CD8-positive, alpha-beta memory T cell (primary cell): Measurements from ENCODE around the gene MGMT. TPM values are rescaled to one million over a fixed set of nuclear protein-coding genes. Genes with fewer than 3 reads are reported as not detected.

Source experiments
- CTCF ChIA-PET: fragments of 350-600 bp; sonication (Branson Sonifier 250); formaldehyde crosslinking; loops from one replicate; lab custom pipeline; 2021; ENCODE audit warnings: antibody characterized with exemption; lab: Charles Lee
- POLR2A ChIA-PET: fragments of 350-600 bp; sonication (Branson Sonifier 250); formaldehyde crosslinking; loops from one replicate; lab custom pipeline; 2021; ENCODE audit warnings: antibody characterized with exemption; lab: Charles Lee
- DNase-seq, 5 donors: peaks; one replicate each; pipeline versions ENCODE4 v3.0.0 to v3.0.0-alpha.2; 2020 to 2022; ENCODE audit warnings: mixed read lengths in 1 of 5
- H3K27ac ChIP-seq: one replicate; pipeline ENCODE4 v1.7.0; 2013; ENCODE audit warnings: low read depth, mild to moderate bottlenecking, low read length, moderate library complexity
- H3K27me3 ChIP-seq: 2 replicates; pipeline ENCODE4 v1.7.0; 2013; ENCODE audit warnings: low read length, mild to moderate bottlenecking; ENCODE audit not compliant: insufficient read depth, poor library complexity, severe bottlenecking
- H3K36me3 ChIP-seq: 2 replicates; pipeline ENCODE4 v1.7.0; 2013; ENCODE audit warnings: mild to moderate bottlenecking, low read length, moderate library complexity; ENCODE audit not compliant: insufficient read depth
- H3K4me1 ChIP-seq: 2 replicates; pipeline ENCODE4 v1.7.0; 2013; ENCODE audit warnings: mild to moderate bottlenecking, low read length, moderate library complexity; ENCODE audit not compliant: insufficient read depth
- H3K4me3 ChIP-seq: 2 replicates; pipeline ENCODE4 v1.7.0; 2013; ENCODE audit warnings: mild to moderate bottlenecking, low read length
- H3K9me3 ChIP-seq: 2 replicates; pipeline ENCODE4 v1.7.0; 2013; ENCODE audit warnings: mild to moderate bottlenecking, low read length
- H3K27ac Mint-ChIP-seq, 8 donors: one replicate each; pipeline ENCODE4 v1.8.0; 2020 to 2021; ENCODE audit warnings: mixed read lengths in 8 of 8, mild to moderate bottlenecking in 6 of 8, inconsistent platforms in 3 of 8, moderate library complexity in 3 of 8
- H3K27me3 Mint-ChIP-seq, 2 donors: one replicate each; pipeline ENCODE4 v1.8.0; 2020 to 2021; ENCODE audit warnings: mixed read lengths in 2 of 2, mild to moderate bottlenecking in 1 of 2, moderate library complexity in 1 of 2
- H3K36me3 Mint-ChIP-seq, 3 donors: one replicate each; pipeline ENCODE4 v1.8.0; 2020 to 2021; ENCODE audit warnings: mixed read lengths in 3 of 3, inconsistent platforms in 1 of 3, mild to moderate bottlenecking in 1 of 3
- H3K4me1 Mint-ChIP-seq, 3 donors: one replicate each; pipeline ENCODE4 v1.8.0; 2020 to 2021; ENCODE audit warnings: mixed read lengths in 3 of 3, inconsistent platforms in 1 of 3, mild to moderate bottlenecking in 1 of 3
- H3K4me3 Mint-ChIP-seq, 7 donors: one replicate each; pipeline ENCODE4 v1.8.0; 2020 to 2021; ENCODE audit warnings: mixed read lengths in 7 of 7, mild to moderate bottlenecking in 6 of 7, moderate library complexity in 4 of 7, inconsistent platforms in 2 of 7
- H3K9me3 Mint-ChIP-seq, 5 donors: one replicate each; pipeline ENCODE4 v1.8.0; 2020 to 2022; ENCODE audit warnings: mixed read lengths in 5 of 5, mild to moderate bottlenecking in 3 of 5, moderate library complexity in 2 of 5, inconsistent platforms in 1 of 5
- polyA plus RNA-seq: library from polyadenylated mRNA; unstranded; fragments of 300-500 nt; fragmentation: Illumina TruSeq; gene quantifications from one replicate; pipeline ENCODE4 v1.2.3, GENCODE V29; 2021
- total RNA-seq, 2 experiments: library from RNA; stranded (reverse); gene quantifications; one replicate each; pipeline ENCODE4 v1.2.3, GENCODE V29; 2021

The MGMT gene
- total and polyA plus RNA-seq, 3 experiments from 2014 or later = 19.7 to 31.7 (median 22.4) TPM

GRCh38 chr10:129718548-129719414 lies 251.7 kb downstream of the MGMT start:
- ChIA-PET POLR2A (no interaction called here), CTCF (no interaction called here)
- Mint-ChIP-seq H3K27ac (no peak overlapping the region), H3K27me3 (no peaks in the 10 kb centered on the region), H3K36me3 (peaks cover 22 to 71% (median 46%) of the 10 kb centered on the region in 3 donors), H3K4me3 (no peak overlapping the region), H3K9me3 (peaks cover 12 to 57% (median 24%) of the 10 kb centered on the region in 5 donors), H3K4me1 (no peaks in the 10 kb centered on the region)
- Histone ChIP-seq H3K27me3 (no peaks in the 10 kb centered on the region), H3K9me3 (no peaks in the 10 kb centered on the region), H3K36me3 (no peaks in the 10 kb centered on the region), H3K4me3 (no peak overlapping the region), H3K4me1 (no peaks in the 10 kb centered on the region), H3K27ac (no peak overlapping the region)
- no peak for DNase-seq

- Mint-ChIP-seq H3K9me3 (peaks cover 12 to 60% (median 25%) of the 10 kb centered on the region in 5 donors), H3K27ac (no peak overlapping the region), H3K4me3 (no peak overlapping the region), H3K4me1 (no peaks in the 10 kb centered on the region), H3K36me3 (peaks cover 25 to 75% (median 50%) of the 10 kb centered on the region in 3 donors), H3K27me3 (no peaks in the 10 kb centered on the region)
- no peaks in the 10 kb centered on the region for H3K4me1 ChIP-seq
- ChIA-PET POLR2A (no interaction called here), CTCF (no interaction called here)
- DNase-seq = no peak
- H3K36me3 ChIP-seq = no peaks in the 10 kb centered on the region
- no peak overlapping the region for H3K4me3 ChIP-seq
- H3K27me3 ChIP-seq = no peaks in the 10 kb centered on the region
- no peak overlapping the region for H3K27ac ChIP-seq
- H3K9me3 ChIP-seq = no peaks in the 10 kb centered on the region
Observed at GRCh38 chr10:129719415-129719739, 252.3 kb downstream of the MGMT start.

- H3K4me1 ChIP-seq = no peaks in the 10 kb centered on the region
- POLR2A ChIA-PET = no interaction called here
- Mint-ChIP-seq H3K9me3 (peaks cover 12 to 64% (median 28%) of the 10 kb centered on the region in 5 donors), H3K27ac (no peak overlapping the region), H3K4me3 (no peak overlapping the region), H3K4me1 (no peaks in the 10 kb centered on the region), H3K27me3 (no peaks in the 10 kb centered on the region), H3K36me3 (peaks cover 29 to 81% (median 54%) of the 10 kb centered on the region in 3 donors)
- no peaks in the 10 kb centered on the region for H3K36me3 ChIP-seq
- DNase-seq = no peak
- H3K27me3 ChIP-seq = no peaks in the 10 kb centered on the region
- no peak overlapping the region for H3K27ac ChIP-seq
- H3K4me3 ChIP-seq = no peak overlapping the region
- no peaks in the 10 kb centered on the region for H3K9me3 ChIP-seq
- CTCF ChIA-PET = no interaction called here
Observed at GRCh38 chr10:129719889-129720590, 253.0 kb downstream of the MGMT start.

- Mint-ChIP-seq H3K36me3 (peaks cover 24 to 69% (median 53%) of the 10 kb centered on the region in 3 donors), H3K9me3 (peaks cover 19 to 62% (median 39%) of the 10 kb centered on the region in 5 donors)
- POLR2A ChIA-PET = no interaction called here
Observed at GRCh38 chr10:129725011-129725410, 258.0 kb downstream of the MGMT start.

DNA sequence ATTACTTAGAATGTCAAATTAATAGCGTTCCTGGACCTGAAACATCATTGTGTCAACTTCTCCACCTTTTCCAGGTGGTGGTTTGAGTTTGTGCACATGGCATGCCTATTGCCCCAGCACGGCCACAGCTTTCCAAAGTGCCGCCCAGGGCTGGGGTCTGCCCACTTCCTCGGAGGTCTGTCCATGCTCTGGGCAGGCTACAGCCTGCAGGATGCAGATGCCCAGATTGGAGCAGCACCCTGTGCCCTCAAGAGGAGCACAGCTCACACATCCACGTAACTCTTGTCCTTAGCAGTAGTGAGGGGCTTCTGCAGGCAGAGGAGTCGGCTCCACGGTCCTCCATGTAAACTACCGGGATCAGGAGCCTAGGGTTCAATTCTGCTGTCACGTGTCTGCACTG lies 258.4 kb downstream of the MGMT start:
- Mint-ChIP-seq H3K4me3 (no peak overlapping the region), H3K9me3 (peaks cover 18 to 66% (median 37%) of the 10 kb centered on the region in 5 donors), H3K27ac (no peak overlapping the region), H3K27me3 (no peaks in the 10 kb centered on the region), H3K36me3 (peaks cover 27 to 72% (median 52%) of the 10 kb centered on the region in 3 donors), H3K4me1 (no peaks in the 10 kb centered on the region)
- CTCF ChIA-PET = no interaction called here
- no peak overlapping the region for H3K27ac ChIP-seq
- no peaks in the 10 kb centered on the region for H3K9me3 ChIP-seq
- no peak overlapping the region for H3K4me3 ChIP-seq
- no peak for DNase-seq
- no peaks in the 10 kb centered on the region for H3K36me3 ChIP-seq
- H3K27me3 ChIP-seq = no peaks in the 10 kb centered on the region
- POLR2A ChIA-PET = no interaction called here
- no peaks in the 10 kb centered on the region for H3K4me1 ChIP-seq

More at GRCh38 chr10:129725011-129725410, 258.0 kb downstream of the MGMT start:
- Mint-ChIP-seq H3K27me3 (no peaks in the 10 kb centered on the region), H3K4me3 (no peak overlapping the region), H3K4me1 (no peaks in the 10 kb centered on the region), H3K27ac (no peak overlapping the region)
- no peaks in the 10 kb centered on the region for H3K36me3 ChIP-seq
- H3K9me3 ChIP-seq = no peaks in the 10 kb centered on the region
- no peaks in the 10 kb centered on the region for H3K4me1 ChIP-seq
- H3K4me3 ChIP-seq = no peak overlapping the region
- CTCF ChIA-PET = no interaction called here
- no peak overlapping the region for H3K27ac ChIP-seq
- no peaks in the 10 kb centered on the region for H3K27me3 ChIP-seq
- DNase-seq = no peak

GRCh38 chr10:129725890-129726631 lies 259.0 kb downstream of the MGMT start:
- no peak overlapping the region for H3K4me3 ChIP-seq
- no peaks in the 10 kb centered on the region for H3K27me3 ChIP-seq
- Mint-ChIP-seq H3K27me3 (no peaks in the 10 kb centered on the region), H3K27ac (no peak overlapping the region), H3K4me3 (no peak overlapping the region), H3K9me3 (peaks cover 12 to 66% (median 32%) of the 10 kb centered on the region in 5 donors), H3K36me3 (peaks cover 22 to 69% (median 48%) of the 10 kb centered on the region in 3 donors), H3K4me1 (no peaks in the 10 kb centered on the region)
- H3K4me1 ChIP-seq = no peaks in the 10 kb centered on the region
- no peak overlapping the region for H3K27ac ChIP-seq
- DNase-seq = no peak
- POLR2A ChIA-PET = no interaction called here
- no peaks in the 10 kb centered on the region for H3K36me3 ChIP-seq
- H3K9me3 ChIP-seq = no peaks in the 10 kb centered on the region
- CTCF ChIA-PET = no interaction called here

- Histone ChIP-seq H3K9me3 (no peaks in the 10 kb centered on the region), H3K27me3 (no peaks in the 10 kb centered on the region), H3K36me3 (no peaks in the 10 kb centered on the region), H3K27ac (no peak overlapping the region), H3K4me3 (no peak overlapping the region), H3K4me1 (no peaks in the 10 kb centered on the region)
- Mint-ChIP-seq H3K4me3 (peak overlapping the region in 1 of 7 donors; percentile 10), H3K36me3 (peaks cover 21 to 66% (median 45%) of the 10 kb centered on the region in 3 donors), H3K27me3 (no peaks in the 10 kb centered on the region), H3K9me3 (peaks cover 4 to 65% (median 25%) of the 10 kb centered on the region in 5 donors), H3K4me1 (no peaks in the 10 kb centered on the region), H3K27ac (no peak overlapping the region)
- no peak for DNase-seq
- ChIA-PET CTCF (interaction anchor here (1.2 kb wide), 1 partner anchor 14 kb away, joined by 3 read pairs; no protein-coding TSS in a partner anchor), POLR2A (no interaction called here)
Observed at GRCh38 chr10:129727071-129727470, 260.0 kb downstream of the MGMT start.
